Measurements from ENCODE around the gene TSPEAR.
"Not testable (repeated sequence)": the region's sequence is repeated elsewhere in the genome, so short reads cannot be mapped to it uniquely, and the experiment has no call there.

TSPEAR gene

DNA sequence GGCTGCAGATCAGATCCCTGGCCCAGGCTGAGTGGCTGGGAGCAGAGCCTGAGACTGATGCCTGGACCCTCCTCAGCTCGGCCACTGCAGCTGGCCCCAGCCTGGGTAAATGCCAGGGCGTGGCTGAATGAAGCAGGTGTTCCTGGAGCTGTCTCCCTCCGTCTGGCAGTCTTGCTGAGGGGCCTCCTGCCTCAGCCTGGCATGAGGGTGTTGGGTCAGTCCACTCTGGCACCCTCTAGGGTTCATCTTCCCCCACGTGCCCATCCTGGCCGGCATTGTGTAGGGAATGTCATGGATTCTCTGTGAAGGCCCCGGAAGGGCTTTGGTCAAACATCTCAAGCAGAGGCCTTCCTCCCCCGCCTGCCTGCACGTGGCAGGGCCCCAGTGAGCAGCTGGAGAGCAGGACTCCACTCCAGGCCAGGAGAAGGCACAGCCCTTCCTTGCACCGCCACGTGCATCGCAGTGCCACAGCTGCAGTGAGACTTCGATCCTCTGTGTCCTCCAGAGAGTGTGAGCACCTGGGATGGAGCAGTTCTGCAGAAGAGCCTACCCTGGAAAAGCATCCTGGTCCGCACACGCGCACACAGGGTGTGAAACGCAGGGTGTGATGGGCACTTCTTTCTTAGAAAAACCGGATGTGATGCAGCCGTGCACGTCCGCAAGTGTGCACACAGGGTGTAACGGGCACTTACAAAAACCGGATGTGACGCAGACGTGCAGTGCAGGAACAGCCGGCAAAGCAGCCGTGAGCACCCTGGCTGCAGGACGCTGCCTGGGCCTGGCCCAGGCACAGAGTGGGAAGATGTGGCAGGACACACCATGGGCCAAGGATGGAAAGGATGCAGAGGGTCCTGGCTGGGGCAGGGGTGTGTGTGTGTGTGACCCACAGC lies 142.5 kb downstream of the TSPEAR start:
- no peak for DNase-seq (ENCODE audit: low spot score)

DNA sequence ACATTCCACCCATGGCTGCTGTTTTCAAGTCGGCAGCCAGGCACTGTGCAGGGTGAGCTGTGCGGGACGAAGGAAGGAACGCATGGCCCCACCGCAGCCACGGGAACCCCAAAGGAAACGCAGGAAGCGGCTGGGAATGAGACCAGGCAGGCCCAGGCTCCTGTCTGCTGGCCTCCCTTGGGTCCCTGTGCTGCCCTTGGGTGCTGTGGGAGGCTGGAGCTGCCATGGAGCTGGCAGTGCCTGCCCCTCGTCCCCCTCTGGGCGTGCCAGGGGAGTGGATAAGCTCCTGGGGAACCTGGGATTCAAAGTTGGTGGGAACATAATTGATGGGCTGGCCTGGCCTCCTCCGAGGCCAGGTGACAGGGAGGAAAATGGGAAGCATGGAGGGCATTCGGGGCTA lies 143.1 kb downstream of the TSPEAR start:
- no peak for DNase-seq (ENCODE audit: low spot score)

DNA sequence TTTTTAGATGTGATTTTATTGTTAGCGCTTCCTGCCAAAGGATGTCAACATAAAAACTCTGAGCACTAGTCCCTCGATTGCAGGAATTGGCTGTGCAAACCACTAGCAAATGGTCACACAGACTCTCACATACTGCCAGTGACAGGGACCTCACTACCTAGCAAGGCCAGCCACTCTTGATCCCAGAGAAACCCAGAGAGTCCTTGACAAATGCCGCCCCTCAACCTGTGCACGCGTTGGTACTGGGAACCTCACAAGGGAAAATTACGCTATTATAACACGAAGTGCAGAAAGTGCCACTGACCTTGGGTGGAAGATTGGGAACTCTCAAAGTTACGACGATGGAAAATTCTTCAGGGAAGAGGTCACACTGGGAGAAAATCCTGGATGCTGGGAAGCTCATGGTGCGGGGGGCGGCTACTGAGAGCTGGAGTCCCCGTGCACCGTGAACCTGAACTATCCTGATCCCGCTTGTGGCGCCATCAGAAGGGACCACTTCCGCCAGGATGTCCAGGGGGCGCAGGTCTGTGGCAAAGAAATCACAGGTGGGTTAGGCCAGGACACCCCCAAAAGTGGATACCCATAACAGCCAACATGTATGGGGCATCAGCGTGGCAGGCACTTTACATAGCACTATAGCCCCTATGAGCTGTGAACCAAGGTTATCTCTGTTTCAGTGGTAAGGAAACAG lies 143.7 kb downstream of the TSPEAR start:
- no peak for DNase-seq (ENCODE audit: low spot score)

- DNase-seq (ENCODE audit: low spot score) = no peak
These were observed 145.0 kb downstream of the TSPEAR start for GRCh38 chr21:44566403-44566802.

- DNase-seq (ENCODE audit: low spot score) = no peak
These were observed 146.3 kb downstream of the TSPEAR start for GRCh38 chr21:44564886-44565598.

DNA sequence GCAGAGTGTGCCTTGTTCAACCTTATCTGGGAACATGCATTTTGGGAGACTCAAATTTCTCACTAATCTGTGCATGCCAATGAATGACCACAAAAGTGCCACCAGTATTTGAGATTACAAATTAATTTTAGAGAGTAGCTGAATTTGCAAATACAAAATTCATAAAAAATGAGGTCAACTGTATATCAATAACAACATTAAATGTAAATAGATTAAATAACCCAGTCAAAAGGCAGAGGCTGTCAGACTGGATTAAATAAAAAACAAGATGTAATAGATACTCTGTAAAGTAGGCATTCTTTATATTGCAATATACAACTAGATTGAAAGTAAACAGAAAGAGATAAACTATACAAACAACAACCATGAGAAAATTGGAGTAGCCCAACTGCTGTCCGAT lies 147.3 kb downstream of the TSPEAR start:
- no peak for DNase-seq (ENCODE audit: low spot score)

- DNase-seq (ENCODE audit: low spot score) = no peak
These were observed 152.7 kb downstream of the TSPEAR start, which contains the start of gene KRTAP10-3 for GRCh38 chr21:44558695-44559094. TSS of gene KRTAP10-3 (minus strand) at chr21:44558795. CDS start at chr21:44558715, 80 bp downstream.

- not testable (repeated sequence) for DNase-seq (ENCODE audit: low spot score)
These were observed 153.1 kb downstream of the TSPEAR start for GRCh38 chr21:44558329-44558675.

DNA sequence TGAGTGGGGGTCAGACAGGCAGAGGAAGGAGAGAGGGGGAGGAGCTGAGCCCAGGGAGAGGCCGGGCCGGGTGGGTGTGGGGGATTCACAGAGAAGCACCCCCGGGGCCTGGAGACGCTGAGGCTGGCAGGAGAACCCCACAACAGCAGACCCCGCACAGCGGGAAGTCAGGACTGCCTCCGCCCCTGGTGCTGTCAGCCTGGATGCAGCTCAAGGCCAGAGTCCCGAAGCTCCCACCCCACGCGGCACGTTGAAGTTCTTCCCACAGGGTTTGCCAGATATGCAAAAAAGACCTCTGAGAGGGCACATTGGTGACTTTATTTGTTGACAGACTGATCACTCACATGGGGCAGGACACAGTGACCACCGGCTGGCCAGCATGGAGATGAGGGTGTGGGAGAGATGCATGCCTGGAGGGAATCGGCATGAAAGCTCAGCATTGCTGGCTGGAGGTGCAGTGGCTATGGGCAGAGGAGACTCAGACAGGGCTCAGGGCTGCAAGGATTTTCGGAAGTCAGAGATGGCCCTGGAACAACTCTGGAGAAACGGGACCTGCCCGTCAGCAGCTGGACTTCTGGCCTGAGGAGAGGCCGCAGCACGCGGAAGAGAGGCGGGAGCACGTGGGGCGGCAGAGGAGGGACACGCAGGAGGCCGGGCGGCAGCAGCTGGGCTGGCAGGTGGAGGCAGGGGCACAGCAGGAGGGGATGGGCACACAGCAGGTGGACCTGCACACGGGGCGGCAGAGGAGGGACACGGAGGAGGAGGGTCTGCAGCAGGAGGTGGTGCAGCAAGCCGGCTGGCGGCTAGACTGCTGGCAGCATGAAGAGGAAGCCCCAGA lies 153.7 kb downstream of the TSPEAR start:
- no peak for DNase-seq (ENCODE audit: low spot score)

- no peak for DNase-seq (ENCODE audit: low spot score)
These were observed 154.5 kb downstream of the TSPEAR start for GRCh38 chr21:44556879-44557278.

GRCh38 chr21:44555200-44555875 lies 156.0 kb downstream of the TSPEAR start:
- DNase-seq (ENCODE audit: low spot score) = no peak

DNA sequence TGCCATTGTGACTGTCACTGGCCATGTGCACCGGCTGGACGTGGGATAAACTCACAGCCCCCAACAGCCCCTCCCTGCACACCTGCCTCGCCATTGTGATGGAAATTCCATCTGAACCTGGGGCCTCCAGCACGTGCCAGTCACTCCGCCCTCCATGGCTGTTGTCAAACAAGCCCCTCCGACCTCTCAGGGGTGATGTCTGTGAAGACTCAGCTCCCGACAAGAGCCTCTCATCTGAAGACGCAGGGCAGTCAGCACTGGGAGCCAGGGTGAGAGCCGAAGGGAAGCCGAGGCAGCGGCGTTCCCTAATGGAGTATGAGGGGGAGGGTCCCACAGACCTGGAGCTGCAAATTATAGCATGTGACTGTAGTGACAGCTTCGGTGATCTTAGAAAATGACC lies 158.7 kb downstream of the TSPEAR start:
- no peak for DNase-seq (ENCODE audit: low spot score)

DNA sequence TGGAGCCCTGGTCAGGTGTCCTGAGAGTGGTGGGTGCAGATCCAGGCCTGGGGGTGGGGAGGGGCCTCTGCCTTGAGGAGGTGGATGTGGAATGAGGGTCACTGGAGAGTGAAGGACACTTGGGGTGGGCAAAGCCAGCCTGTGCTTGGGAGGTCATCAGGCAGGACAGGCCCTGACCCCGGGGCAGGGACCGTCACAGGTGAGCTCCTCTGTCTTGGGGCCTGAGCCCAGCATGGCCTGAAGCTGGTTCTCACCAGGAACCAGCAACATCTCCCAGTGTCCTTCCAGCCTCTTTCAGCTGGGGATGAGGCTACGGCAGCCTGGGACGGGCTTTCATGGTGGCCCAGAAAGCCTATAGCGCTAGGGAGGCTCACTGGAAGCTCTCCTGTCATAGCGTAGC lies 159.2 kb downstream of the TSPEAR start:
- no peak for DNase-seq (ENCODE audit: low spot score)

DNA sequence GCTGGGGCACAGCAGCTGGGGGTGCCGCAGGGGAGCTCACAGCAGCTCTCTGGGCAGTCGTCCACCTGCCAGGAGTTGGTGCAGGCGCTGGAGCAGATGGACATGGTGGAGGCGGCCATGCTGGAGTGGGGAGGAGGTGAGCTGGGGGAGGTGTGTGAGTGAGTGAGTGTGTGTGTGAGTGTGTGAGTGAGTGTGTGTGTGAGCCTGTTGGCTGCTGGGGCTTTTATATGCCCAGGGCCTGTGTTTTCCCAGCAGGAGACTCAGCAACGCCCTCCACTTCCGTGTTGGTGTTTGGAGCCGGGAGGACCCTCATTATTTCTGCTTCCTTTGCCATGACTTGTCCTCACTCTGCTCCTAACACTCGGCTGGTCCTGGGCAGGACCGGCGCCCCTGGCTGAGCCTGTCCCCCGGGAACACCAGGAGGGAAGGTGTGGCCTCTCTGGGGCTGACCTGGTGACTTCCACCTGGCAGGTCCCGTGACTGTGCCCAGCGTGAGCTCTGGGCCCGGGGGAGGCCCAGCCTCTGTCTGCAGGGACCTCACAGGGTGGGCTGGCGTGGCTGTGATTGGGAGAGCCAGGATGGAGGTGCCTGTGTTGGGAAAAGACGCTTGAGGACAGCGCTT lies 159.9 kb downstream of the TSPEAR start, which contains the start of gene KRTAP10-2:
Gene KRTAP10-2 (minus strand): TSS at position 166 of the 622 bp plus-strand sequence. CDS start 47 bp downstream, at position 119.
- DNase-seq (ENCODE audit: low spot score) = no peak

DNA sequence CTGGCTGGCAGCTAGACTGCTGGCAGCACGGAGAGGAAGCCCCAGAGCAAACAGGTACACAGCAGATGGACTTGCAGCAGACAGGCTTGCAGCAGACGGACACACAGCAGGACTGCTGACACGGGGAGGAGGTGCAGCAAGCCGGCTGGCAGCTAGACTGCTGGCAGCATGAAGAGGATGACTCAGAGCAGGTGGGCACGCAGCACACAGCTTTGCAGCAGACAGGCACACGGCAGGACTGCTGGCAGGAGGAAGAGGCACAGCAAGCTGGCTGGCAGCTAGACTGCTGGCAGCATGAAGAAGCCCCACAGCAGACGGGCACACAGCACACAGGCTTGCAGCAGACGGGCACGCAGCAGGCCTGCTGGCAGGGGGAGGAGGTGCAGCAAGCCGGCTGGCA lies 160.6 kb downstream of the TSPEAR start:
- DNase-seq (ENCODE audit: low spot score) = no peak

DNA sequence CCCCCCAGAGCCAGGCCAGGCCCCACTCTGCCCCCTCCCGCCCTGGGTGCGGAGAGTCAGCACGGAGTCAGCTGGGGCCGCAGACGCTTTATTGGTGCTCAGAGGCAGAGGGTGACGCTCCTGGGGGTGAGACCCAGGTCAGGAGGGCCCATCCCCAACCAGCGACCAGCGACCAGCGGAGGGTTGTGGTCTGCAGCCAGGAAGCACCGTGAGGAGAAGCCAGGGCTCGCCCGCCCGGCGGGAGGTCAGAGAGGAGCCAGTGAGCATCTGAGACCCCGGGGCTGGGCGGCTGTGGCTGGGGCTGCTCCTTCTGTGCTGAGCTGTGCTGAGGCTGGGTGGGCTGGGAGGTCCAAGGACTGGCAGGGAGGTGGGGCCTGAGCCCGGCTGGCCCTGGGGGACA lies 161.1 kb downstream of the TSPEAR start:
- DNase-seq (ENCODE audit: low spot score) = not testable (repeated sequence)

- DNase-seq (ENCODE audit: low spot score) = no peak
These were observed 161.7 kb downstream of the TSPEAR start for GRCh38 chr21:44549525-44550211.

- DNase-seq (ENCODE audit: low spot score) = no peak
These were observed 162.4 kb downstream of the TSPEAR start for GRCh38 chr21:44548922-44549321.

DNA sequence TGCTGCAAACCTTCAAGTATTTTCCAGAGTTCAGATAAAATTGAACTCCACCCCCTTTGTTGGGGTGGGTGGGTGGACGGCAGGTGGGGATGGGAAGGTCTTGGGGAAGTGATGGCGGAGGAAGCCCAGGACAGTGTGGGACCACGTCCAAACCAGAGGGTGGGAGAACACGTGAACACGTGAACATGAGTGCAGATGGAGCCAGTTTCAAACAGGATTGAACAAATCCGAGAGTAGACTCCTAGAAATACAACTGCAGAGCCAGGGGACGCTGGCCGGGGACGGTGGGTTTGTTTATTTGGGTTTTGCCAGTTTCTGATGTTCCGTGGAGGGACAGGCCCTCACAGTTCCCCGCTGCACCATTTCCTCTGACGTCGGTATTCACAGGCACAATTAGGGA lies 163.0 kb downstream of the TSPEAR start:
- no peak for DNase-seq (ENCODE audit: low spot score)
